KG1 (cell line): Measurements from ENCODE around the gene LRIG2.
"Not testable (repeated sequence)": the region's sequence is repeated elsewhere in the genome, so short reads cannot be mapped to it uniquely, and the experiment has no call there.

Experiments
- DNase-seq: peaks from one replicate; lab custom pipeline; 2025; lab: John Stamatoyannopoulos, UW

Gene LRIG2, protein sequence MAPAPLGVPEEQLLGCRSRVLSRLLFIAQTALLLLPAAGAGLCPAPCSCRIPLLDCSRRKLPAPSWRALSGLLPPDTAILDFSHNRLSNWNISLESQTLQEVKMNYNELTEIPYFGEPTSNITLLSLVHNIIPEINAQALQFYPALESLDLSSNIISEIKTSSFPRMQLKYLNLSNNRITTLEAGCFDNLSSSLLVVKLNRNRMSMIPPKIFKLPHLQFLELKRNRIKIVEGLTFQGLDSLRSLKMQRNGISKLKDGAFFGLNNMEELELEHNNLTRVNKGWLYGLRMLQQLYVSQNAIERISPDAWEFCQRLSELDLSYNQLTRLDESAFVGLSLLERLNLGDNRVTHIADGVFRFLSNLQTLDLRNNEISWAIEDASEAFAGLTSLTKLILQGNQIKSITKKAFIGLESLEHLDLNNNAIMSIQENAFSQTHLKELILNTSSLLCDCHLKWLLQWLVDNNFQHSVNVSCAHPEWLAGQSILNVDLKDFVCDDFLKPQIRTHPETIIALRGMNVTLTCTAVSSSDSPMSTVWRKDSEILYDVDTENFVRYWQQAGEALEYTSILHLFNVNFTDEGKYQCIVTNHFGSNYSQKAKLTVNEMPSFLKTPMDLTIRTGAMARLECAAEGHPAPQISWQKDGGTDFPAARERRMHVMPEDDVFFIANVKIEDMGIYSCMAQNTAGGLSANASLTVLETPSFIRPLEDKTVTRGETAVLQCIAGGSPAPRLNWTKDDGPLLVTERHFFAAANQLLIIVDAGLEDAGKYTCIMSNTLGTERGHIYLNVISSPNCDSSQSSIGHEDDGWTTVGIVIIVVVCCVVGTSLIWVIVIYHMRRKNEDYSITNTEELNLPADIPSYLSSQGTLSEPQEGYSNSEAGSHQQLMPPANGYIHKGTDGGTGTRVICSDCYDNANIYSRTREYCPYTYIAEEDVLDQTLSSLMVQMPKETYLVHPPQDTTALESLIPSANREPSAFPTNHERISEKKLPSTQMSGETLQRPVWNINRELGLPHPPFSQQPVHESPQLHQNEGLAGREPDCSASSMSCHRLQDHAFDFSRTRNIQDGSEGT

DNA sequence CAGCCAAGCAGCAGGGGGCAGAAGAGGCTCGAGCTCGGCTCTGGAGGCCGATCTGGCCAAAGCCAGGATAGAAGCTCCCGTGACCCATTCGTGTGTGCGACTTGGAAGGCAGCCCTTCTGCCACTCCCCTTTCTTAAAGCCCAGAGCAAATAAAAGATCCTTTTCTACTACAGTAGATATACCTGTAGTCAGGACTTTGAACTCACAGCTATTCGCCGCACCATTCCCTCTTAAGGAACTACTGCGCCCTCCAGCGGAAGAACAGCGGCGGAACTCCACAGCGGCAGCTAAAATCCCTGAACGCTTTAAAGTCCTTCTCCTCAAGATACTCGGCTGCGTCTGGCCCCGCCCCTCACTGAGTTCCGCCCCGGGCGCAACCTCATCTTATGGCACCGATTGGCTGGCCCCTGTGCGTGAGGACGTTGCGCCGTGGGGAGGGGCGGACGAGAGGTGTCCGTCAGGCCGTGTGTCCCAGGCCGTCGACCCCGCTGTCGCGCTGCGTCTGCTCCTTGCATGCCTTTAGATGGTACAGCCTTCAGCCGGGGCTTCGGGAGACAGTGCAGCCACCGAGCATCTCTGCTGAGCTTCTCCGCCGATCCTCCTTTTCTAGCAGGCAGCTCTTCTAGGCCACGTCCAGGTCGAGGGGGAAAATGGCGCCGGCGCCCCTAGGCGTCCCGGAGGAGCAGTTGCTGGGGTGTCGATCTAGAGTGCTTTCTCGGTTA, at the start of gene LRIG2:
LRIG2 (plus strand) TSS at position 442 of the 722 bp plus-strand sequence; CDS start at position 651, 209 bp downstream.
- peak; percentile 95 for DNase-seq

DNA sequence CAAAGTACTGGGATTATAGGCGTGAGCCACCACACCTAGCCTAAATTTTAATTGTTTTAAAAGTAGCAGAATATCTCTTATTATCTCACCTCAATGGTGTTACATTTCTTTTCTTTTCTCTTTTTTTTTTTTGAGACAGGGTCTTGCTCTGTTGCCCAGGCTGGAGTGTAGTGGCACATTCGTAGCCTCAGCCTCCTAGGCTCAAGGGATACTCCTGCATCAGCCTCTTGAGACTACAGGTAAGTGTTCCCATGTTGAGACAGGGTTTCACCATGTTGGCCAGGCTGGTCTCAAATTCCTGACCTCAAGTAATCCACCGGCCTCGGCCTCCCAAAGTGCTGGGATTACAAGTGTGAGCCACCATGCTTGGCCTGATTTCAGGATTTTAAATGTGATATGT, 49.7 kb upstream of the LRIG2 start:
- DNase-seq = not testable (repeated sequence)

DNA sequence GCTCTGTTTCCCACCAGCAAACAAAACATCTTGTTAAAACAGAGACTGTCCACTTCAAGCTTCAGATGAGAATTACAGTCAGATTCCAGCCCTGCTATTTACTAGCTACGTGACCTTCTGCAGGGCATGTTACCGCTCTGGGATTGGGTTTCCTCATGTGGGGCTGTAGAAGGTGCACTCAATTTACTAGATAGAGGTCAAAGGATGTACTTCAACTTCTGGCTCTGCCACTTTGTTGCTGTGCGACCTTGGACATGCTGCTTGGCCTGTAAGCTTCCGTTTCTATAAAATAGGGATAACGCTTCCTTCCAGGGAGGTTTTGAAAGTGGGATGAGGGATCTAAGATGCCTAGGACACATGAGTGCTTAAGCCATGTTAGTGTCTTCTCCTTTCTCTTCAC, 46.0 kb upstream of the LRIG2 start:
- DNase-seq = no peak

DNA sequence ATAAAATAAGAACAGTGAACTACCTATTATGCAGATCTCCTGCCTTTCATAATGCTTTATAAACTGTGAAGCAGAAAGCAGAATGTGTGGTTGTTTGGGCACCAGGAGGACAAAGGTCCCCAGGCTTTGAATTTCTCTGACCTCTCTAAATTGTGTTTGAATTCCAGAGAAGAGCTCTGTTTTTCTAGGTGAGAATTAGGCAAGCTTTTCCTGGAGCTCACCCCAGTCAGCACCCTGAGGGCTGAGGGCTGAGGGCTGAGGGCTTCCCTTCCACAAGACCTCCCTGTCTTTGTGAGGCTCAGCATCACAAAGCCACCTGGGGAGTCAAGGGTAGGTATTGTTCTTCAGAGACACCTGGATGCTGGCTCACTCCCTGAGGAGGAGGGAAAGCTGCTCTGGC, 45.5 kb upstream of the LRIG2 start:
- DNase-seq = no peak

DNA sequence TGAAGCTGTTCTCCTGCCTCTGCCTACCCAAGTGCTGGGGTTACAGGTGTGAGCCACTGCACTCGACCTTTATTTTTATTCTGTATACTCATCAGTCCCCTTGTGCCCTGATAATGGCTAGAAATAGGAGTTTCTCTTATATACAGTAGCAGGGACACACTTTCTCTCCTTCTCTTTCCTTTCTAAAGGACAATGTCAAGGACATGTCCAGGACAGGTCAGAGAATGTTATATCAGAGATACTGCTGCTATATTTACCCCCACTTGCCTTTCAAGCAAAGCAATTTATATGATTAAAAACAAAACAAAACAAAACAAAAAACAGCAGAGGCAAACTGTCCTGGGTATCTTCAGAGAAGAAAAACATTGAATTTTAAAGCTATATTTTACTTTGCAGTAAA, 43.2 kb upstream of the LRIG2 start:
- DNase-seq = no peak

DNA sequence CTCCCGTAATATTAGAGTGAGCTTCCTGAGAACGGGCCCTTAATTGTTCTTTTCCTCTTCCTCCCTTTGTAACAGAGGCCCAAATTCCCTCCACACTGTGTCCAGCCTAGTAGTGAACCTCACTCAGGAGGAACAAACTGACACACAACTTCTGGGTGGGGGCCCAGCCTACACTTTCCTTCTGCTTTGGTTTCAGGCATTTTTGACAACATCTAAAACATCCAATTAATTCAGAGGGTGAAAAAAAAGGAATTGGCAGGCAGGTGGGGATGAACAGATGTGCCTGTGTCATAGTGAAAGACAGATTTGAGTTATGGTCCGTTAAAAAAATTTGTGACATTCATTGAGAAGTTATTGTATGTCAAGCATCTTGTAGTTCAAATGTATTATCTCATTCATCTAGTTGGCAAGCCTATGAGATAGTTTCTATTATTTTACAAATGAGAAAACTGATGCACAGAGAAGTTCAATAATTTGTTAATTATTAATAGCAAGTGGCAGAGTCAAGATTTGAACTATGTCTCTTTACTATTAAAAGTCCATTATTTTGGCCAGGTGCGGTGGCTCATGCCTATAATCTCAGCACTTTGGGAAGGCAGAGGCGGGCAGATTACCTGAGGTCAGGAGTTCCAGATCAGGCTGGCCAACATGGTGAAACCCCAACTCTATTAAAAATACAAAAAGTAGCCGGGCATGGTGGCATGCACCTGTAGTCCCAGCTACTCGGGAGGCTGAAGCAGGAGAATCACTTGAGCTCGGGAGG, 41.6 kb upstream of the LRIG2 start:
- no peak for DNase-seq

DNA sequence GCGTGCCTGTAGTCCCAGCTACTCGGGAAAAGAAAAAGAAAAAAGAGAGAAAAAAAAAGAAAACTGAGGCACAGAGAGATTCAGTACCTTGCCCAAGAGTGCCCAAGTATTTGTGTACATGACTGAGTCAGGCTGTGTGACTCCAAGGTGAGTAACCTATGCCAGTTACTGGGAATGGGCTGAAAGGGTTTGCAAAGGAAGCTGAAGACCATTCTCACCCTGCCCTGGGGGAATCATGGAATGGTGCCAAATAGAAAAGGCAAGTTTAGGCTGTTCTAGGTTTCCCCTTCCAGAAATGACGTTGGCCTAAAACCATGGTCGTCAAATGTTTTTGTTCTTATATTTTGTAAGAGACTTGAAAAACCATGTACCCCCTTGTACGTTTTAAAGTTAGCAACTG, 37.9 kb upstream of the LRIG2 start:
- no peak for DNase-seq

DNA sequence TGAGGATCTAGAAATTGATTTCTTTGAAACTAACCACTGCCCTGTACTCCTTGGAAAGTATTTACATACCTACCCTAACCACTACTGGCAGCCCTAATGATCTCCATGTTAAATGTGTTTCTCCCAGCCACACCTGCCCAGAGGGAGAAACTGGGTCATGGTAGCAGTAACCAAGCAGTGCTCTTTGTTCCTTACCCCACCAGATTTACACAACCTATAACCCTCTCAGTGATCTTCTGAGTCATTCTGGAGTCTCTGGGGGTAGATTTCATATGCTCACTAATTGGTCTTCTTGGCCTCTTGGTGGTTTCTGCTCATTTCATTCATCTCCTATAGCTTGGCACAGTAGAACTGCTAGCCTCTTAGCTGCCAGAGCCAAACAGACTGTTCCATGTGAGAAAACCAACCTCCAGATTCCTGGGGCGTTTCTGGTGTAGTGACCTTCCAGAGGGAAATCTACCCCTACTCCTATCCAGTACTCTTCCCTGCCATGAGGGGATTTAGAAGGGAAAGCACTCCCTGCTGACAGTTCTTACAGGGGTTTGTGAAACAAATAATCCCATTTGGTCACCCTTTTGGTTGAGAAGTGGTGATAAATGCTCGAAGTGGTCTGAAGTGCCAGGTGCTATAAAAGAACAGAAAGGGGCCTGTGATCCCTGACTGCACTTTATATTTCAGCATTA, 36.2 kb upstream of the LRIG2 start:
- DNase-seq = no peak

DNA sequence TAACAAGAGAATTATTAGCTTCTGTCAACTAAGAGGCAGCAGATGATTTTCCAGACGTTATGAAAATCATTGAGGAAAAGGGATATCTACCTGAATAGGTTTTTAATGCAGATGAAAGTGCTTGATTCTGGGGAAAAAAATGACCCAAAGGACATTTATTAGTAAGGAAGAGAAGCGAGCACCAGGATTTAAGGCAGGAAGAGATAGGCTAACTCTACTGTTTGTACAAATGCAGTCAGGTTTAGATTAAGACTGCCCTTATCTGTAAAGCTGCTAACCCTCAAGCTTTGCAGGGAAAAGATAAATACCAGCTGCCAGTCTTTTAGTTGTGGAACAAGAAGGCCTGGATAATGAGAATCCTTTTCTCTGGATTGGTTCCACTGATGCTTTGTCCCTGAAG, 33.0 kb upstream of the LRIG2 start:
- DNase-seq = no peak

DNA sequence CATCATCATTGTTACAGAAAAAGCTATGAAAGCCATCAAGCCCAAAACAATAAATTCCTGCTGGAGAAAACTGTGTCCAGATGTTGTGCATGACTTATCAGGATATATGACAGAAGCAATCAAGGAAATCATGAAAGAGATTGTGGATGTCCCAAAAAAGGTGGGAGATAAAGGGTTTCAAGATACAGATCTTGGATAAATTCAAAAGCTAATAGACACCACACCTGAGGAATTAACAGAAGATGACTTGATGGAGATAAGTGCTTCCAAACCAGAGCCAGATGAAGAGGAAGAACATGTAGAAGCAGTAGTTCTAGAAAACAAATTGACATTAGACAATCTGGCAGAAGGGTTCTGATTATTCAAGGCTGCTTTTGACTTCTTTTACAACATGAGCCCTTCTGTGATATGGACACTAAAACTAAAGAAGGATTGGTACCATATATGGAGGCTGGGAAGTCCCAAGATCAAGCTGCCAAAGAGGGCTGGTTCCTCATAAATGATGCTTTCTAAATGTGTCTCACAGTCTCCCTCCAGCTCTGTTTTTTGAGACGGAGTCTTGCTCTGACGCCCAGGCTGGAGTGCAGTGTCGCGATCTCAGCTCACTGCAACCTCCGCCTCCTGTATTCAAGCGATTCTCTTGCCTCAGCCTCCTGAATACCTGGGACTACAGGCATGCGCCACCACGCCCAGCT, 32.1 kb upstream of the LRIG2 start:
- no peak for DNase-seq

DNA sequence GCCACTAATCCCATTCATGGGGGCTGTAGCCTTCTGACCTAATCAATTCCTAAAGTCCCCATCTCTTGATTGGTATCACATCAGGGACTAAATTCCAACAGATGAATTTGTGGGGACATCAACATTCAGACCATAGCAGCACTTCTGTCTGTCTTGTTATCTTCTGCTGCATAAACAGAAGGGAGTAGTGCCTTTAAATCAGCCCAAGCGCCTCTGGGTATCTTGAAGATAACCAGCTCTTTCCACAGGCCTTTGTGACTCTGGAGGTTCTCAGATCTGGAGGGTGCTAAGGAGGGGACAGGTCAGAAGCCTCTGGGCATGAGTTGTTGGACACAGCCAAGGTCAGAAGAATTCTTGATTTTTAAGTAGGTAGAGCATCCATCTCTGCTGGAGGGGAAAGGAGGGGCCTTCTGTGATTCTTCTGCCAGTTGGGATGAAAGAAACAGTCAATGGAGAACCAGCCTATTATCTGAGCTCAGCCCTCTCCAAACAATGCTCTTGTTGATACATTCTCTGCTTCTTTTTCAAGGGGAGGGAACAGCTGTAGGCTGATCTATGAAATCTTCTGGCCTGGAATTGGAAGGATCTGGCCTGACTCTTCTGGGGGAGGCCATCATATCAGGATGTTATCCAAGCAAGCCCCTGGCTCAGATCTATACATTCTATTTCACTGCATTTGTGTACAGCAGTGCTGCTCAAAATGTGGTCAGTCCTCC, 31.3 kb upstream of the LRIG2 start:
- DNase-seq = no peak

DNA sequence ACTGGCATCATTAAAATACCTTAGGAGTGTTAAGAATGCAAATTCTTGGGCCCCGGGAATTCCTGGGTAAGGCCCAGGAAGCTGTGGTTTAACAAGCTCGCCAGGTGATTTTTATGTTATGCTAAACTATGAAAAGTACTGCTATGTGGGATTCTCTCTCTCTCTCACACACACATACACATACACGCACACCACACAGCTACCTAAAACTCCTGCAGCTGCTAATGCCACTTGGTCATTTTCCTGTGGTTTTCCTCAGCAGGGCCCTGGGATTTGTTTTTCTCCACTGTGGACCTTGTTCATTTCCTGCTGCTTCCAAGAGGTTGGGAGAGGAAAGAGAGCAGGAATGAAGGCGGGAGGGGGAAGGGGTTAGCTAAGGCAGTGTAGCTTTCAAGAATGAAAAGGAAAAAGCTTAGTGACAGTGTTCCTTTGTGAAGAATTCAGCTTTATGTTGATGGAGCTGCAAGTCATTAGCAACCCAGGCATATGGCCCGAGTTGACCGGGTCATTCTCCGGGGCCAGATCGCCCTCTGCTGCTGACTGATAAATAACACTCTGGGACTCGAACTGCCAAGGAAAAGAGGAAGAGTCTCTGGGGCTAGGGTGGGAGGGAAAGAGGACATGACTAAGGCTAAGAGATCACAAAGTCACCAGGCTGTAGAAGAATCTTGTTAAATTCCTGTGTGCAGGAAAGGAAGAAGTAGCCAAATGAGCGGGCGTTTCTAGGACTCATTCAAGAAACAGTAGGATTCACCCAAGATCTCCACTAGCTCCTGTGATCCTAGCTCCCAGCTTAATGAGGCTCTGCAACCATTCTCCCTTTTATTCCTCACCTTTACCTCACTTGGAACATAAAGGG, 30.5 kb upstream of the LRIG2 start:
- peak; percentile 32 for DNase-seq

DNA sequence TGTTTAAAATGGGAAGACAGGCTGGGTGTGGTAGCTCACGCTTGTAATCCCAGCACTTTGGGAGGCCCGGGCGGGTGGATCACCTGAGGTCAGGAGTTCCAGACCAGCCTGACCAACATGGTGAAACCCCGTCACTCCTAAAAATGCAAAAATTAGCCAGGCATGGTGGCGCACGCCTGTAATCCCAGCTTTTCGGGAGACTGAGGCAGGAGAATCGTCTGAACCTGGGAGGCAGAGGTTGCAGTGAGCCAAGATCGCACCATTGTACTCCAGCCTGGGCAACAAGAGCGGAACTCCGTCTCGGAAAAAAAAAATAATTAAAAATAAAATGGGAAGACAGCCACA, 29.9 kb upstream of the LRIG2 start:
- not testable (repeated sequence) for DNase-seq

DNA sequence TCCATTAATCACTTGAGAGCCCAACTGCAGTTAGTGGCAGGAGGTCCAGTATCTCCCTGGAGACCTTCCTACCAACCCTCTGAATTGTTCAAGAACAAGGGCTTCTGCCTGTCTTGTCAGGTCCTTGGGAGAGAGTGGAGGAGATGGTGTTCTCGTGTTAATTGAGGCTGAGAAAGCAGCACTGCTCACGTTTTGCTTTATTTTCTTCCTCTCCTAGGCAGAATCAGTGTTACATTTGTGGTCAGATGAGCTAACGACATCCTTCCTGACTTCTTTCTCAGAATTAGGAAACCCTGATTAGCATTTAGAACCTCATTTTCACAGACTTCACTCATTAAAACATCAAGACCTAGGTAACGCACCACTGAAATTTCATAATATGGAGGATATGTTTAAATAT, 26.4 kb upstream of the LRIG2 start:
- DNase-seq = peak; percentile 3

DNA sequence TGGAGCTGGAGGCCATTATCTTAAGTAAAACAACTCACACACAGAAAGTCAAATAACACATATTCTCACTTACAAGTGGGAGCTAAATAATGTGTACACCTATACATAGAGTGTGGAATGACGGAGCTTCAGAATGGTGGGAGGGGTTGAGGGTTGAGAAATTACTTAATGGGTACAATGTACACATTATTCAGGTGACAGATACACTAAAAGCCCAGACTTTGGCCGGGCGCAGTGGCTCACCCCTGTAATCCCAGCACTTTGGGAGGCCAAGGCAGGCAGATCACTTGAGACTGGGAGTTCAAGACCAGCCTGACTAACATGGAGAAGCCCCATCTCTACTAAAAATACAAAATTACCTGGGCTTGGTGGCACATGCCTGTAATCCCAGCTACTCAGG, 24.9 kb upstream of the LRIG2 start:
- DNase-seq = no peak

DNA sequence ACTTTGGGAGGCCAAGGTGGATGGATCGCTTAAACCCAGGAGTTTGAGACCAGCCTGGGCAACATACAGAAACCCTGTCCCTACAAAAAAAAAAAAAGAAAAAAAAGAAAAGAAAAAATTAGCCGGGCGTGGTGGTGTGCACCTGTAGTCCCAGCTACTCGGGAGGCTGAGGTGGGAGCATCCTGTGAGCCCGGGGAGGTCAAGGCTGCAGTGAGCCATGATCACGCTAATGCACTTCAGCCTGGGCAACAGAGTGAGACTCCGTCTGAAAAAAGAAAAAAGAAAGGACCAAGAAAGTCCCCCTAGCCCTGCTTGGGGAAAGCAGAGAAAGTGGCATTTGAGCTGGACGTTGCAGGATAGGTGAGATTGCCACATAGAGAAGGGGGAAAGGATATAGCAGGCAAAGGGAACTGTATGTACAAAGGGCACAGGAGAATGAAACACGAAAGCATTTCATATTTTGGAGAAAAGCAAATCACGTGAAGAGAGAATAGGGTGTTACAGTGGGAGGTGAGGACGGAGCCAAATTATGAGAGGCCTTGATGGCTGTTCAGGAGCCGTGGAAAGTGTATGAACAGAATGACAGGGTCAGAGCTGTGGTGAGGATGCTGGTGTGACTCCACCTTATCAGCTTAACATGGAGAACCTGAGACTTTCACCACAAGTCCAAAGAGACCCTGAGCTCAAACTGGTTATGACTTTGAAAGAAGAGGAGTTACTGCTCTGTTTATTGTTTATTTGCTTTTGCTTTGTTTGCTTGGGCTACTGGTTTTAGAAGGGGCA, 19.5 kb upstream of the LRIG2 start:
- DNase-seq = no peak

DNA sequence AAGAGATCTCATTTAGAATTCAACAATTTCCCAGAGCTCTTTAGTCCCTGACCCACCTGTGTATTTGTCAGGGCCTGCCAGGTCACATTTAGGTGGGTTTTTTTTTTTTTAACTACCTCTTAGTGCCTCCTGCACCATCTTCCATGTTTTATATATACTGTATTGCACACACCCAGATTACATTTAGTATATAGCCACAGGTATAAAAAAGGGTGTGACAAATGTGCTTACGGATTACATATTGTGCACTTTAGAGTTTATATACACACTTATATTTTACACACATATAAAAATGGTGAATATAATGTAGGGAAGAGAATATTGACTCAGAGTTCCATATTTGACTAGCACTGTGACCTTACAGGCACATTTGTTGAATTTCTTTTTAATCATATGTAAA, 17.4 kb upstream of the LRIG2 start:
- no peak for DNase-seq

DNA sequence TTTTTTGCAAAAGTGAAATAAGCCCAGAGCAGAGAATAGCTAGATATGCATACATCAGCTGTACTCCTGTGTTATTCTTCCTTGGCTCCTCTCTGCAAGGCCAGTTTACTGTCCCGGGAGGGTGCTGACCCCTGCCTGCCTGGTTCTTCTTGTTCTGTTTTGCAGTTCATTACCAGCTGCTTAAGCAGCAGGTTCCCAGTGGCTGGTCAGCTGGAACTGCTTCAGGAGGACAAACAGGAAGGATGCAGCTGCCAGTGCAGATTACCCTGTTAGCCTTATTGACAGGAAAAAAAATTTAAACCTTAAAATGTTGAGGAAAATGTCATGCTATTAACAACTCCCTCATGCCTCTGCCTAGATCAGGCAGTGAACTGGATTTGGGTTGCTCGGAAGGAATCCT, 16.0 kb upstream of the LRIG2 start:
- DNase-seq = no peak
